ENCODE data around the gene JPH3. TPM values are rescaled to one million over a fixed set of nuclear protein-coding genes. Genes with fewer than 3 reads are reported as not detected.

Gene JPH3
- total and polyA plus RNA-seq, 2 experiments from 2014 or later, result not detected

GRCh38 chr16:87637357-87637756 lies 35.0 kb downstream of the JPH3 start:
- Histone ChIP-seq H3K9ac (no peak overlapping the region), H3K27me3 (replicated peaks; ENCODE audit: insufficient read depth) (peaks cover 8% of the 10 kb centered on the region), H3K9me2 (ENCODE audit: insufficient read depth) (no peaks in the 10 kb centered on the region), H3K79me2 (ENCODE audit: insufficient read depth) (no peaks in the 10 kb centered on the region), H4K20me1 (ENCODE audit: insufficient read depth) (no peaks in the 10 kb centered on the region), H3K27ac (no peak overlapping the region), H3K36me3 (ENCODE audit: low read depth) (no peaks in the 10 kb centered on the region), H3K4me1 (ENCODE audit: insufficient read depth) (no peaks in the 10 kb centered on the region), H3K4me3 (no peak overlapping the region), H3K9me3 (ENCODE audit: low read depth) (no peaks in the 10 kb centered on the region), H3F3A (ENCODE audit: insufficient read depth) (no peaks in the 10 kb centered on the region), H3K4me2 (ENCODE audit: unreplicated experiment) (no peak overlapping the region), H2AFZ (no peak overlapping the region)
- no peak for DNase-seq
- in situ Hi-C loops (cut with MboI), result no loop called here
- WGBS, 2 experiments (ENCODE audit: low coverage in 1 of 2, low lambda C conversion rate in 2 of 2, missing lambda C conversion rate in 2 of 2), result 83 to 88% methylated on average over 13 of the region's 13 CpGs
- TF ChIP-seq EZH2 (IDR thresholded peaks at IDR 0.05; ENCODE audit: insufficient read depth, poor library complexity, severe bottlenecking) (no peak), EZH2phosphoT487 (IDR thresholded peaks at IDR 0.05; ENCODE audit: insufficient read depth, low read depth) (no peak)

- no peak overlapping the region for H3K4me3 ChIP-seq
- no peaks in the 10 kb centered on the region for H3F3A ChIP-seq (ENCODE audit: insufficient read depth)
- H3K4me1 ChIP-seq (ENCODE audit: insufficient read depth), result no peaks in the 10 kb centered on the region
- no peaks in the 10 kb centered on the region for H3K79me2 ChIP-seq (ENCODE audit: insufficient read depth)
- H3K4me2 ChIP-seq (ENCODE audit: unreplicated experiment), result no peak overlapping the region
- no peak for TF ChIP-seq EZH2phosphoT487 (IDR thresholded peaks at IDR 0.05; ENCODE audit: insufficient read depth, low read depth)
- no peak for TF ChIP-seq EZH2 (IDR thresholded peaks at IDR 0.05; ENCODE audit: insufficient read depth, poor library complexity, severe bottlenecking)
- peaks cover 11% of the 10 kb centered on the region for H3K27me3 ChIP-seq (replicated peaks; ENCODE audit: insufficient read depth)
- 70 to 77% methylated on average over 8 to 10 of the region's 10 CpGs for WGBS, 2 experiments (ENCODE audit: low coverage in 1 of 2, low lambda C conversion rate in 2 of 2, missing lambda C conversion rate in 2 of 2)
- DNase-seq, result no peak
- no peaks in the 10 kb centered on the region for H4K20me1 ChIP-seq (ENCODE audit: insufficient read depth)
- H3K36me3 ChIP-seq (ENCODE audit: low read depth), result no peaks in the 10 kb centered on the region
- no peaks in the 10 kb centered on the region for H3K9me2 ChIP-seq (ENCODE audit: insufficient read depth)
- no peak overlapping the region for H3K27ac ChIP-seq
- in situ Hi-C loops (cut with MboI), result no loop called here
- no peaks in the 10 kb centered on the region for H3K9me3 ChIP-seq (ENCODE audit: low read depth)
- no peak overlapping the region for H2AFZ ChIP-seq
- no peak overlapping the region for H3K9ac ChIP-seq
Measured at GRCh38 chr16:87638736-87639135, 36.4 kb downstream of the JPH3 start.

GRCh38 chr16:87641721-87642120 lies 39.4 kb downstream of the JPH3 start:
- no peak overlapping the region for H3K27ac ChIP-seq
- H2AFZ ChIP-seq, result no peak overlapping the region
- H3K79me2 ChIP-seq (ENCODE audit: insufficient read depth), result no peaks in the 10 kb centered on the region
- no peaks in the 10 kb centered on the region for H3K9me2 ChIP-seq (ENCODE audit: insufficient read depth)
- no peaks in the 10 kb centered on the region for H3F3A ChIP-seq (ENCODE audit: insufficient read depth)
- no peaks in the 10 kb centered on the region for H3K4me1 ChIP-seq (ENCODE audit: insufficient read depth)
- no peaks in the 10 kb centered on the region for H3K9me3 ChIP-seq (ENCODE audit: low read depth)
- TF ChIP-seq EZH2 (IDR thresholded peaks at IDR 0.05; ENCODE audit: insufficient read depth, poor library complexity, severe bottlenecking), result no peak
- TF ChIP-seq EZH2phosphoT487 (IDR thresholded peaks at IDR 0.05; ENCODE audit: insufficient read depth, low read depth), result no peak
- H3K36me3 ChIP-seq (ENCODE audit: low read depth), result no peaks in the 10 kb centered on the region
- no peak overlapping the region for H3K4me2 ChIP-seq (ENCODE audit: unreplicated experiment)
- no peak overlapping the region for H3K9ac ChIP-seq
- no peak overlapping the region for H3K4me3 ChIP-seq
- no peak for DNase-seq
- peaks cover 11% of the 10 kb centered on the region for H3K27me3 ChIP-seq (replicated peaks; ENCODE audit: insufficient read depth)
- 40 to 41% methylated on average over 8 to 11 of the region's 11 CpGs for WGBS, 2 experiments (ENCODE audit: low coverage in 1 of 2, low lambda C conversion rate in 2 of 2, missing lambda C conversion rate in 2 of 2)
- in situ Hi-C loops (cut with MboI), result no loop called here
- no peaks in the 10 kb centered on the region for H4K20me1 ChIP-seq (ENCODE audit: insufficient read depth)

GRCh38 chr16:87642491-87642890 lies 40.2 kb downstream of the JPH3 start:
- no peak for DNase-seq

GRCh38 chr16:87644186-87644585 lies 41.9 kb downstream of the JPH3 start:
- Histone ChIP-seq H3K9me2 (ENCODE audit: insufficient read depth) (no peaks in the 10 kb centered on the region), H3K4me3 (no peak overlapping the region), H3F3A (ENCODE audit: insufficient read depth) (no peaks in the 10 kb centered on the region), H3K79me2 (ENCODE audit: insufficient read depth) (no peaks in the 10 kb centered on the region), H3K27me3 (replicated peaks; ENCODE audit: insufficient read depth) (peaks cover 24% of the 10 kb centered on the region), H3K4me1 (ENCODE audit: insufficient read depth) (no peaks in the 10 kb centered on the region), H2AFZ (no peak overlapping the region), H3K27ac (no peak overlapping the region), H4K20me1 (ENCODE audit: insufficient read depth) (no peaks in the 10 kb centered on the region), H3K9me3 (ENCODE audit: low read depth) (no peaks in the 10 kb centered on the region), H3K4me2 (ENCODE audit: unreplicated experiment) (no peak overlapping the region), H3K36me3 (ENCODE audit: low read depth) (no peaks in the 10 kb centered on the region), H3K9ac (no peak overlapping the region)
- WGBS, 2 experiments (ENCODE audit: low coverage in 1 of 2, low lambda C conversion rate in 2 of 2, missing lambda C conversion rate in 2 of 2), result 87 to 89% methylated on average over 31 to 35 of the region's 35 CpGs
- in situ Hi-C loops (cut with MboI), result no loop called here
- no peak for TF ChIP-seq EZH2 (IDR thresholded peaks at IDR 0.05; ENCODE audit: insufficient read depth, poor library complexity, severe bottlenecking)
- no peak for TF ChIP-seq EZH2phosphoT487 (IDR thresholded peaks at IDR 0.05; ENCODE audit: insufficient read depth, low read depth)
- DNase-seq, result no peak

More at GRCh38 chr16:87642491-87642890, 40.2 kb downstream of the JPH3 start:
- Histone ChIP-seq H3F3A (ENCODE audit: insufficient read depth) (no peaks in the 10 kb centered on the region), H3K9me2 (ENCODE audit: insufficient read depth) (no peaks in the 10 kb centered on the region), H3K27me3 (replicated peaks; ENCODE audit: insufficient read depth) (peaks cover 11% of the 10 kb centered on the region), H3K4me1 (ENCODE audit: insufficient read depth) (no peaks in the 10 kb centered on the region), H3K79me2 (ENCODE audit: insufficient read depth) (no peaks in the 10 kb centered on the region), H3K9ac (no peak overlapping the region), H3K27ac (no peak overlapping the region), H3K4me3 (no peak overlapping the region), H3K9me3 (ENCODE audit: low read depth) (no peaks in the 10 kb centered on the region), H3K4me2 (ENCODE audit: unreplicated experiment) (no peak overlapping the region), H2AFZ (no peak overlapping the region), H4K20me1 (ENCODE audit: insufficient read depth) (no peaks in the 10 kb centered on the region), H3K36me3 (ENCODE audit: low read depth) (no peaks in the 10 kb centered on the region)
- WGBS, 2 experiments (ENCODE audit: low coverage in 1 of 2, low lambda C conversion rate in 2 of 2, missing lambda C conversion rate in 2 of 2), result 78 to 79% methylated on average over 19 of the region's 19 CpGs
- TF ChIP-seq EZH2phosphoT487 (IDR thresholded peaks at IDR 0.05; ENCODE audit: insufficient read depth, low read depth) (no peak), EZH2 (IDR thresholded peaks at IDR 0.05; ENCODE audit: insufficient read depth, poor library complexity, severe bottlenecking) (no peak)
- in situ Hi-C loops (cut with MboI), result no loop called here
